ENCODE results near the gene TRAT1.

DNA sequence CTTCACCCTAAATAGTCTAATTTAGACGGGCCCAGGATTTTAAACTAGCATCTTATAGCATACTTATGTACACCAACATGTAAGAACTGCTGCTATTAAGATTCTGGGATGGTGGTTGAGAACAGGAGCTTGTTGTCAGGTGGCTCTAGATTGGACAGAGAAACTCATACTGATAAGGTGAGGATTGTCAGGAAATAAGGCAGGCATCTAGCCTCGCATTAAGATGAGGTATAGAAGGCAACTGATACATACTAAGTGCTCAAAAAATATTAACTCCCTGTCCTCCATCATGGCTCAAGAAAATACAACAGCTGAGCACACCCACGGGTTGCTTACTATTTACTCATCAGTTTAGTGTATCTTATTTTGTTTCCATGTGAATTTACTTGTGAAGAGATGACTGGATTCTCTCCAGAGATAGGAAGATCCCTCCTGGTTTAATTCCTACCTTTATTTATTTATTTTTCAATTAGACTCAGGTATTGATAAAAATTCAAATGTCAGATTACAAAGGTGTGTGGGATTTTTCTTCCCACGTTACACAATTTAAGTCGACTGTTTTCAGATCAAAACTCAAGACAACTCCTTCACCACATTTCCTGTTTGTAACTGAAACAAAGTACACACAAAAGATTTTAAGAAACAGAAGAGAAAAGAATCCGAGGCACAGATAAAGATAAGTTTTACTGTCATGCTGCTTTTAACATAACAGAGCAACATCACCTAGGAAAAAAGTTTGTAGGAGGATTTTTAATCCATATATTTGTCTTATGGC, at the start of gene TRAT1:
- TF ChIP-seq CTCF (conservative IDR thresholded peaks at IDR 0.05; ENCODE audit: low read depth, low read length) (no peak), EZH2 (IDR thresholded peaks at IDR 0.05; ENCODE audit: borderline replicate concordance, low read depth, low read length, poor library complexity, severe bottlenecking) (no peak)
